Fibroblast of lung (primary cell): ENCODE results near the gene NFASC. TPM values are rescaled to one million over a fixed set of nuclear protein-coding genes. Genes with fewer than 3 reads are reported as not detected.

ENCODE experiments used
- DNase-seq, 2 donors: peaks; one replicate each; pipeline versions ENCODE4 v3.0.0 to v3.0.0-alpha.2; 2010; ENCODE audit warnings: low read depth in 2 of 2
- H2AFZ ChIP-seq: 2 replicates; pipeline ENCODE4 v1.5.1; 2012; ENCODE audit warnings: low read length, control low read depth, inconsistent platforms
- H3K27ac ChIP-seq: 2 replicates; pipeline ENCODE4 v1.5.1; 2011; ENCODE audit warnings: low read length, control low read depth; ENCODE audit not compliant: insufficient read depth
- H3K27me3 ChIP-seq: 2 replicates; pipeline ENCODE4 v1.5.1; 2011; ENCODE audit warnings: mild to moderate bottlenecking, low read length; ENCODE audit not compliant: control insufficient read depth, insufficient read depth
- H3K36me3 ChIP-seq: 2 replicates; pipeline ENCODE4 v1.5.1; 2011; ENCODE audit warnings: low read length; ENCODE audit not compliant: control insufficient read depth, insufficient read depth
- H3K4me1 ChIP-seq: 2 replicates; pipeline ENCODE4 v1.5.1; 2011; ENCODE audit warnings: low read length; ENCODE audit not compliant: control insufficient read depth, insufficient read depth; ENCODE audit errors: extremely low read depth
- H3K4me2 ChIP-seq: 2 replicates; pipeline ENCODE4 v1.5.1; 2011; ENCODE audit warnings: low read length, control low read depth; ENCODE audit not compliant: insufficient read depth; ENCODE audit errors: extremely low read depth
- H3K4me3 ChIP-seq, 4 experiments: fragments of 200-600 bp in 1 of 4; sonication (generic) in 1 of 4; replicated peaks in 1 of 4; 2 replicates each; pipeline ENCODE4 v1.5.1; 2011 to 2016; ENCODE audit warnings: low read length in 4 of 4, low read depth in 3 of 4, mild to moderate bottlenecking in 3 of 4, control low read depth in 2 of 4, inconsistent platforms in 1 of 4, mixed read lengths in 1 of 4; ENCODE audit not compliant: insufficient read depth in 1 of 4; ENCODE audit errors: control extremely low read depth in 1 of 4
- H3K79me2 ChIP-seq: 2 replicates; pipeline ENCODE4 v1.5.1; 2012; ENCODE audit warnings: mild to moderate bottlenecking, low read length, inconsistent platforms; ENCODE audit not compliant: control insufficient read depth, insufficient read depth
- H3K9ac ChIP-seq: 2 replicates; pipeline ENCODE4 v1.5.1; 2011; ENCODE audit warnings: mild to moderate bottlenecking, low read length, control low read depth; ENCODE audit not compliant: insufficient read depth
- H3K9me3 ChIP-seq: 2 replicates; pipeline ENCODE4 v1.5.1; 2012; ENCODE audit warnings: low read depth, low read length; ENCODE audit not compliant: control insufficient read depth, insufficient read depth
- H4K20me1 ChIP-seq: 2 replicates; pipeline ENCODE4 v1.5.1; 2011; ENCODE audit warnings: low read length; ENCODE audit not compliant: control insufficient read depth, insufficient read depth; ENCODE audit errors: extremely low read depth
- CTCF ChIP-seq, 2 donors: IDR thresholded peaks in 1 of 2; conservative IDR thresholded peaks in 1 of 2; 1 replicate in 1 of 2; 2 replicates in 1 of 2; pipeline ENCODE4 v1.5.1; 2011 to 2012; ENCODE audit warnings: low read length in 2 of 2, control low read depth in 1 of 2, inconsistent platforms in 1 of 2, low read depth in 1 of 2, mild to moderate bottlenecking in 1 of 2
- EZH2 ChIP-seq: IDR thresholded peaks from 2 replicates; pipeline ENCODE4 v1.5.1; 2012; ENCODE audit warnings: low read length, control low read depth, mild to moderate bottlenecking; ENCODE audit errors: missing control alignments
- polyA plus RNA-seq, 2 donors: library from polyadenylated mRNA; depleted of rRNA in 1 of 2; stranded (reverse) in 1 of 2; unstranded in 1 of 2; fragments of >200 nt; gene quantifications; 2 replicates each; pipeline ENCODE4 v1.2.1, GENCODE V29; 2011 to 2012; ENCODE audit warnings: missing spikeins in 1 of 2
- total RNA-seq: library from RNA; depleted of rRNA; stranded (reverse); fragments of >200 nt; gene quantifications from 2 replicates; pipeline ENCODE4 v1.2.1, GENCODE V29; 2014

Gene NFASC
- total and polyA plus RNA-seq, 2 donors (not counting 1 experiment from before 2014, with no cell fraction given) = 13.4 to 16.5 TPM

DNA sequence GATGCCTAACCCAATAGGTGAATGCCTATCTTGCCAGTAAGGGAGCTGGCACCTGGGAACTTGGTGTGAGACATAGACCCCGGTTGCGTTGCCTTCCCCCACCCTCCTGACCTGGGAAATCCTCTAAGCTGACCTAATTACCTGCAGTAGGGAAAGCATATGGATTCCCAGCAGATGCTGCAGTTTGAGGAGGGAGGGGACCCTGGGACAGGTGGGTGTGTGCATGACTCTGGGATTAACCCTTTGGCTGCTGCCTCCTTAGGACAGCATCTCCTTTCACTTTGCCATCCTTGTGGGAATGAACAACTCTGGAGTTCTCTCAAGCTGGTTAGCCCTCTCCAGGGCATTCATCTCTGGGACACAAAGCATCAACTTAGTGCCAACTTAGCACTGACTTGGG is 16.4 kb upstream of the NFASC start:
- Histone ChIP-seq H3K9ac (no peak overlapping the region), H3K79me2 (no peaks in the 10 kb centered on the region), H3K27ac (no peak overlapping the region), H3K36me3 (no peaks in the 10 kb centered on the region), H3K9me3 (no peaks in the 10 kb centered on the region), H3K4me2 (no peak overlapping the region), H2AFZ (no peak overlapping the region), H3K4me1 (no peaks in the 10 kb centered on the region), H3K4me3 (no peak overlapping the region), H4K20me1 (no peaks in the 10 kb centered on the region), H3K27me3 (no peaks in the 10 kb centered on the region)
- no peak for TF ChIP-seq EZH2
- no peak for TF ChIP-seq CTCF (conservative IDR thresholded peaks at IDR 0.05 in 1 of 2, IDR thresholded peaks at IDR 0.05 in 1 of 2; ENCODE audit: low read depth in 1 of 2, low read length in 2 of 2)
- DNase-seq = no peak

DNA sequence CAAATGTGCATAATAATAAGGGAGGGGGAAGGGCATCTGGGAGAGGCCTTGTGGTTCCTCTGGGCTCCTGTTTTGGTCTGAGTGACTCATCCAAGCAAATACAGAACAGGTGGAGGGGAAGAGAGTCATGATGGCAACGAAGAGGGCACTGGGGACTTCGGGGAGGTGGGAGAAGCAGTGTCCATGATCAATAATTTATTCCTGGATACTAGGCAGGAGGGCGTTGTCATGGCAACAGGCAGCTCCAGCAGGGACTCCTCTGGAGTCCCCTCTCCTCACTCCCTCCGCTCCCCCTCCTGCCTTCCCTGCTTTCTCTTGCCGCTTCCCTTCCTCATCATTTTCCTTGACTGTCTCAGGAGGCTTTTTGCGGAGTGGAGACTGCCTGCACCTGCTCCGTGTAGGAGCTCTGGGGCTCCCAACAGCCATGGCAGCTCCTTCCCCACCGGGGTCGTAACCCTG is 12.3 kb upstream of the NFASC start:
- Histone ChIP-seq H3K27me3 (no peaks in the 10 kb centered on the region), H3K9ac (no peak overlapping the region), H3K27ac (no peak overlapping the region), H4K20me1 (no peaks in the 10 kb centered on the region), H3K36me3 (no peaks in the 10 kb centered on the region), H3K4me3 (no peak overlapping the region), H3K79me2 (no peaks in the 10 kb centered on the region), H3K4me1 (no peaks in the 10 kb centered on the region), H3K9me3 (no peaks in the 10 kb centered on the region), H3K4me2 (no peak overlapping the region), H2AFZ (no peak overlapping the region)
- no peak for TF ChIP-seq CTCF (conservative IDR thresholded peaks at IDR 0.05 in 1 of 2, IDR thresholded peaks at IDR 0.05 in 1 of 2; ENCODE audit: low read depth in 1 of 2, low read length in 2 of 2)
- peak in 1 of 2 donors; percentile 19 for DNase-seq

DNA sequence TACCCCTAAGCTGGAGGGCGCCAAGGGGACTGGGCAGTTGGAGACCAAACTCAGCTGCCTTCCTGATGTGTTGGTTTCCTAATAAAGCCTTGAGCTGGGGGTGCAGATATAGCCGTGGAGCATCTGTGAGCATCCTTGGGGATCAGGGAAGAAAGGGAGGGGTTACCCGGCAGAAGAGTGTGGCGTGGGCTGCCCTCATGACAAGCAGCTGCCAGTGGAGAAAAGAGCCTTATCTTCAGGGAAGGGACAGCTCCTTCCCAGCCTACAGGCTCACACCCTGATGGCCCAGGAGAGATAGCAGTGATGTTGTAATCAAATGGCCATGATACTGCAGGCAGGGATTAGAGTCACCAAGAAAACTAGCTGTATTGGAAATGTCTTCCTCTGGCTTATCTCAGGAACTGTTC is 10.8 kb upstream of the NFASC start:
- H4K20me1 ChIP-seq = no peaks in the 10 kb centered on the region
- no peak overlapping the region for H3K4me2 ChIP-seq
- H3K27me3 ChIP-seq = no peaks in the 10 kb centered on the region
- TF ChIP-seq CTCF (conservative IDR thresholded peaks at IDR 0.05 in 1 of 2, IDR thresholded peaks at IDR 0.05 in 1 of 2; ENCODE audit: low read depth in 1 of 2, low read length in 2 of 2) (no peak), EZH2 (no peak)
- H3K27ac ChIP-seq = no peak overlapping the region
- DNase-seq = no peak
- no peak overlapping the region for H3K9ac ChIP-seq
- H2AFZ ChIP-seq = no peak overlapping the region
- H3K9me3 ChIP-seq = no peaks in the 10 kb centered on the region
- H3K79me2 ChIP-seq = no peaks in the 10 kb centered on the region
- H3K4me3 ChIP-seq = no peak overlapping the region
- no peaks in the 10 kb centered on the region for H3K36me3 ChIP-seq
- H3K4me1 ChIP-seq = no peaks in the 10 kb centered on the region
